Hepatocyte (in vitro differentiated cells): ENCODE results near the gene ADAMTSL1. TPM values are rescaled to one million over a fixed set of nuclear protein-coding genes. Genes with fewer than 3 reads are reported as not detected.

Source experiments
- DNase-seq: peaks from one replicate; pipeline ENCODE4 v3.0.0-alpha.2; 2016; ENCODE audit warnings: low spot score
- H2AFZ ChIP-seq: fragments of 200-600 bp; sonication (generic); 2 replicates; pipeline ENCODE4 v1.6.0; 2016; ENCODE audit warnings: antibody characterized with exemption, mild to moderate bottlenecking
- H3K27ac ChIP-seq: fragments of 200-600 bp; sonication (generic); 2 replicates; pipeline ENCODE4 v1.5.1; 2016; ENCODE audit warnings: mild to moderate bottlenecking
- H3K27me3 ChIP-seq: fragments of 200-600 bp; sonication (generic); 2 replicates; pipeline ENCODE4 v1.6.1; 2016
- H3K36me3 ChIP-seq: fragments of 200-600 bp; sonication (generic); replicated peaks from 2 replicates; pipeline ENCODE4 v1.5.1; 2016; ENCODE audit warnings: low read depth; ENCODE audit not compliant: insufficient read depth
- H3K4me1 ChIP-seq: fragments of 200-600 bp; sonication (generic); 2 replicates; pipeline ENCODE4 v1.5.1; 2016; ENCODE audit warnings: mild to moderate bottlenecking, moderate library complexity; ENCODE audit not compliant: insufficient read depth
- H3K4me2 ChIP-seq: fragments of 200-600 bp; sonication (generic); 2 replicates; pipeline ENCODE4 v1.6.0; 2016
- H3K4me3 ChIP-seq: fragments of 200-600 bp; sonication (generic); 2 replicates; pipeline ENCODE4 v1.5.1; 2016; ENCODE audit warnings: mild to moderate bottlenecking
- H3K79me2 ChIP-seq: fragments of 200-600 bp; sonication (generic); 2 replicates; pipeline ENCODE4 v1.6.0; 2017; ENCODE audit warnings: mild to moderate bottlenecking
- H3K9me2 ChIP-seq: fragments of 200-600 bp; sonication (generic); replicated peaks from 2 replicates; pipeline ENCODE4 v1.6.0; 2017; ENCODE audit warnings: mild to moderate bottlenecking; ENCODE audit not compliant: insufficient read depth
- H3K9me3 ChIP-seq: fragments of 200-600 bp; sonication (generic); 2 replicates; pipeline ENCODE4 v1.5.1; 2016; ENCODE audit warnings: low read depth, mild to moderate bottlenecking
- H4K20me1 ChIP-seq: fragments of 200-600 bp; sonication (generic); 2 replicates; pipeline ENCODE4 v1.6.0; 2016; ENCODE audit warnings: mild to moderate bottlenecking; ENCODE audit not compliant: insufficient read depth, poor library complexity, severe bottlenecking
- EZH2 ChIP-seq: fragments of 200-600 bp; sonication (generic); IDR thresholded peaks from 2 replicates; pipeline ENCODE4 v1.6.1; 2016; ENCODE audit warnings: antibody characterized with exemption, mild to moderate bottlenecking, borderline replicate concordance
- EZH2phosphoT487 ChIP-seq: fragments of 200-600 bp; sonication (generic); IDR thresholded peaks from one replicate; pipeline ENCODE4 v1.6.1; 2018; ENCODE audit warnings: antibody characterized with exemption, mild to moderate bottlenecking, low read depth, moderate library complexity; ENCODE audit not compliant: unreplicated experiment, severe bottlenecking
- WGBS: methylation state at CpG from one replicate; pipeline ENCODE4 v1.1.6; 2016; ENCODE audit warnings: low lambda C conversion rate; ENCODE audit errors: missing lambda C conversion rate; 5-methylcytosine and 5-hydroxymethylcytosine counted together
- polyA plus RNA-seq: library from polyadenylated mRNA; unstranded; fragments of >200 nt; fragmentation: Nextera tagmentation; extraction: Ambion mirVana; gene quantifications from 2 replicates; pipeline ENCODE4 v1.2.1, GENCODE V29; 2016
- total RNA-seq: library from RNA; depleted of rRNA; stranded (reverse); fragments of >200 nt; gene quantifications from 2 replicates; pipeline ENCODE4 v1.2.3, GENCODE V29; 2014
- TF ChIP-seq, protein P1 (sequence below): fragments of 200-600 bp; sonication (generic); IDR thresholded peaks from 2 replicates; pipeline ENCODE4 v1.5.1; 2016; ENCODE audit warnings: antibody characterized with exemption, mild to moderate bottlenecking; ENCODE audit not compliant: poor library complexity

Gene ADAMTSL1
- total and polyA plus RNA-seq, 2 experiments from 2014 or later: 7.2 to 24.0 TPM

DNA sequence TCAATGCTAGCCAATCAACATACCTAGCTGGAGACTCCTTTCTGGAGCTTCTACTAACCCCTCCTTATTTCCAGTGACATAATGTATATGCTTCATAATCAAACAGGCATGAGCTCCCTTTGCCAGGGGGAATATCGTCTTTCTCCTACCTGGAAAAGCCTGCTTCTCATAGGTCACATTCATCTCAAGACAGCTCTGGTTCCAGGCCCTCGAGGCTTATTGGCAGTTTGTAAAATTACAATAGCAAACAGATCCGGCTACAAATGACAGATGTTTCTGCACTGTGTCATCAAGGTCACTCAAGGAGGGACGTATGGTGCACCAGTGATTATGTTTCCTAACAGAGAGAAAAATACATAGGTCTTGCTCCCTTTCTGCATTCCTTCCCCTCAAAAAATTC, 419.1 kb downstream of the ADAMTSL1 start:
- Histone ChIP-seq H2AFZ (no peak overlapping the region), H3K27me3 (no peaks in the 10 kb centered on the region), H3K9me2 (no peaks in the 10 kb centered on the region), H3K4me1 (peaks cover 5% of the 10 kb centered on the region), H3K36me3 (no peaks in the 10 kb centered on the region), H3K4me2 (no peak overlapping the region), H3K9me3 (peaks cover 5% of the 10 kb centered on the region), H3K4me3 (no peak overlapping the region), H3K27ac (no peak overlapping the region), H3K79me2 (no peaks in the 10 kb centered on the region), H4K20me1 (no peaks in the 10 kb centered on the region)
- WGBS: 57% methylated on average over 4 of the region's 4 CpGs
- TF ChIP-seq, protein P1, sequence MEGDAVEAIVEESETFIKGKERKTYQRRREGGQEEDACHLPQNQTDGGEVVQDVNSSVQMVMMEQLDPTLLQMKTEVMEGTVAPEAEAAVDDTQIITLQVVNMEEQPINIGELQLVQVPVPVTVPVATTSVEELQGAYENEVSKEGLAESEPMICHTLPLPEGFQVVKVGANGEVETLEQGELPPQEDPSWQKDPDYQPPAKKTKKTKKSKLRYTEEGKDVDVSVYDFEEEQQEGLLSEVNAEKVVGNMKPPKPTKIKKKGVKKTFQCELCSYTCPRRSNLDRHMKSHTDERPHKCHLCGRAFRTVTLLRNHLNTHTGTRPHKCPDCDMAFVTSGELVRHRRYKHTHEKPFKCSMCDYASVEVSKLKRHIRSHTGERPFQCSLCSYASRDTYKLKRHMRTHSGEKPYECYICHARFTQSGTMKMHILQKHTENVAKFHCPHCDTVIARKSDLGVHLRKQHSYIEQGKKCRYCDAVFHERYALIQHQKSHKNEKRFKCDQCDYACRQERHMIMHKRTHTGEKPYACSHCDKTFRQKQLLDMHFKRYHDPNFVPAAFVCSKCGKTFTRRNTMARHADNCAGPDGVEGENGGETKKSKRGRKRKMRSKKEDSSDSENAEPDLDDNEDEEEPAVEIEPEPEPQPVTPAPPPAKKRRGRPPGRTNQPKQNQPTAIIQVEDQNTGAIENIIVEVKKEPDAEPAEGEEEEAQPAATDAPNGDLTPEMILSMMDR: no peak
- TF ChIP-seq EZH2 (no peak), EZH2phosphoT487 (no peak)
- DNase-seq: no peak

DNA sequence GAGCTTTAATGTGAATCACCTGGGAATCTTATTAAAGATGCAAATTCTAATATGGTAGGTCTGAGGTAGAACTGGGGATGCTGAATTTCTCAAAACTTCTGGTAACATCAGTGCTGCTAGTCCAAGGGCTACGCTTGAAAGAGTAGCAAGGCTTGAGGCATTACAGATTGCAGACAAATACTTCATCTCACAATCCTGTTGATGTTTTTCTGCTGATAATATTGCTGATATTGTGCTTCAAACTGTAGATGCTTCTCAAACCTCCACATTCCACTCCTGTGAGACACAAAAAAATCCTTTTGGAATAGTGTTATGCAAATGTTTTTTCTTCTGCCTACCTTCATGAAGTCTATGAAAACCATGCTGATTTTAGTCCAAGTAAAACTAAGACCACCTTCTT, 419.5 kb downstream of the ADAMTSL1 start:
- Histone ChIP-seq H3K36me3 (no peaks in the 10 kb centered on the region), H3K9me3 (peaks cover 5% of the 10 kb centered on the region), H3K27me3 (no peaks in the 10 kb centered on the region), H3K79me2 (no peaks in the 10 kb centered on the region), H3K27ac (no peak overlapping the region), H3K4me3 (no peak overlapping the region), H3K4me1 (peaks cover 1% of the 10 kb centered on the region), H2AFZ (no peak overlapping the region), H4K20me1 (no peaks in the 10 kb centered on the region), H3K4me2 (no peak overlapping the region), H3K9me2 (no peaks in the 10 kb centered on the region)
- TF ChIP-seq EZH2phosphoT487: no peak
- no peak for TF ChIP-seq EZH2
- TF ChIP-seq, protein P1: no peak
- 68% methylated on average over 1 of the region's 1 CpG for WGBS
- no peak for DNase-seq

DNA sequence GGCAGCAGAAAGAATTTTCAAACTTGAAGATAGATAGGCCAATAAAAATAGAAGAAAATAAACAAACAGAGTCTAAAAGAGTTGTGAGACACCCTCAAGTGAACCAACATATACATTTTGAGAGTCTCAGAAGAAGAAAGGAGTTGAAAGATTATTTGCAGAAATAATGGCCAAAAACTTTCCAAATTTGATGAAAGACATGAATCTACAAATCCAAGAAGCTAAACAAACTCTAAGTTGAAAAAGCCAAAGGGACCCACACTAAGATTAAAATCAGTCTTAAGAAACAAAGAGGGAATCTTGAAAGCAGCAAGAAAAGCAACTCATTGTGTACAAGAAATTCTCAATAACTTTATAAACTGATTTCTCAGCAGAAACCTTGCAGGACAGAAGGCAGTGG, 422.1 kb downstream of the ADAMTSL1 start:
- DNase-seq: no peak
- Histone ChIP-seq H4K20me1 (no peaks in the 10 kb centered on the region), H3K4me2 (no peak overlapping the region), H3K27me3 (no peaks in the 10 kb centered on the region), H2AFZ (no peak overlapping the region), H3K9me2 (no peaks in the 10 kb centered on the region), H3K4me1 (no peaks in the 10 kb centered on the region), H3K4me3 (no peak overlapping the region), H3K27ac (no peak overlapping the region), H3K79me2 (no peaks in the 10 kb centered on the region), H3K9me3 (peaks cover 5% of the 10 kb centered on the region), H3K36me3 (no peaks in the 10 kb centered on the region)
- TF ChIP-seq EZH2phosphoT487 (no peak), EZH2 (no peak)
- TF ChIP-seq, protein P1: no peak
